BE2C (cell line): Measurements from ENCODE around the gene SUPT3H.

Experiments
- DNase-seq: peaks from one replicate; pipeline ENCODE4 v3.0.0-alpha.2; 2020
- H3K27me3 ChIP-seq: fragments of 250-450 bp; sonication (Bioruptor Pico); 2 replicates; pipeline ENCODE4 v1.5.1; 2020; ENCODE audit warnings: mild to moderate bottlenecking
- H3K36me3 ChIP-seq: fragments of 250-450 bp; sonication (Bioruptor Pico); 2 replicates; pipeline ENCODE4 v1.5.1; 2020; ENCODE audit warnings: mild to moderate bottlenecking
- H3K4me1 ChIP-seq: fragments of 250-450 bp; sonication (Bioruptor Pico); 2 replicates; pipeline ENCODE4 v1.5.1; 2020
- H3K4me3 ChIP-seq: 2 replicates; pipeline ENCODE4 v1.5.1; 2011; ENCODE audit warnings: low read depth, low read length
- H3K9me3 ChIP-seq: fragments of 250-450 bp; sonication (Bioruptor Pico); 2 replicates; pipeline ENCODE4 v1.5.1; 2020
- TF ChIP-seq, protein P1 (sequence below): IDR thresholded peaks from 2 replicates; pipeline ENCODE4 v1.5.1; 2012; ENCODE audit warnings: mild to moderate bottlenecking, low read depth, low read length

SUPT3H gene

DNA sequence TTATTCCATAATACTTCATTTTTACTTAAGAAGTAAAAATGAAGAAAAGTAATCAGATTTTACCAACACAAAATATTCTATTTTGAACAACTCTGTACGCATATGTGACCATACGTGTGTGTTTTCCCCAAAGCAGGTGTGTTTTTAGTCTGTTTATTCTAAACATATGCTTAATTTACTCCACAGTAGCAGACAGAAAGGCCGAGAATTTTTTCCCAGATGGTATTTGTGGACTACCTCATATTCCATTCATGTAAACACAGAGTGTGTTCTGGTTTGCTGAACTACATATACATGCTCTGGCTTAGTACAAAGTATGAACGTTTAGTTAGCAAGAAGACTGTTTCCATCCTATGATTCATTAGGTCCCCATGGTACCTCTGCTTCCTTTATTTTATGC, 282.9 kb downstream of the SUPT3H start:
- no peaks in the 10 kb centered on the region for H3K9me3 ChIP-seq
- no peak for DNase-seq
- H3K4me3 ChIP-seq: no peak overlapping the region
- no peaks in the 10 kb centered on the region for H3K27me3 ChIP-seq
- no peaks in the 10 kb centered on the region for H3K4me1 ChIP-seq
- TF ChIP-seq, protein P1, sequence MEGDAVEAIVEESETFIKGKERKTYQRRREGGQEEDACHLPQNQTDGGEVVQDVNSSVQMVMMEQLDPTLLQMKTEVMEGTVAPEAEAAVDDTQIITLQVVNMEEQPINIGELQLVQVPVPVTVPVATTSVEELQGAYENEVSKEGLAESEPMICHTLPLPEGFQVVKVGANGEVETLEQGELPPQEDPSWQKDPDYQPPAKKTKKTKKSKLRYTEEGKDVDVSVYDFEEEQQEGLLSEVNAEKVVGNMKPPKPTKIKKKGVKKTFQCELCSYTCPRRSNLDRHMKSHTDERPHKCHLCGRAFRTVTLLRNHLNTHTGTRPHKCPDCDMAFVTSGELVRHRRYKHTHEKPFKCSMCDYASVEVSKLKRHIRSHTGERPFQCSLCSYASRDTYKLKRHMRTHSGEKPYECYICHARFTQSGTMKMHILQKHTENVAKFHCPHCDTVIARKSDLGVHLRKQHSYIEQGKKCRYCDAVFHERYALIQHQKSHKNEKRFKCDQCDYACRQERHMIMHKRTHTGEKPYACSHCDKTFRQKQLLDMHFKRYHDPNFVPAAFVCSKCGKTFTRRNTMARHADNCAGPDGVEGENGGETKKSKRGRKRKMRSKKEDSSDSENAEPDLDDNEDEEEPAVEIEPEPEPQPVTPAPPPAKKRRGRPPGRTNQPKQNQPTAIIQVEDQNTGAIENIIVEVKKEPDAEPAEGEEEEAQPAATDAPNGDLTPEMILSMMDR: no peak
- no peaks in the 10 kb centered on the region for H3K36me3 ChIP-seq

DNA sequence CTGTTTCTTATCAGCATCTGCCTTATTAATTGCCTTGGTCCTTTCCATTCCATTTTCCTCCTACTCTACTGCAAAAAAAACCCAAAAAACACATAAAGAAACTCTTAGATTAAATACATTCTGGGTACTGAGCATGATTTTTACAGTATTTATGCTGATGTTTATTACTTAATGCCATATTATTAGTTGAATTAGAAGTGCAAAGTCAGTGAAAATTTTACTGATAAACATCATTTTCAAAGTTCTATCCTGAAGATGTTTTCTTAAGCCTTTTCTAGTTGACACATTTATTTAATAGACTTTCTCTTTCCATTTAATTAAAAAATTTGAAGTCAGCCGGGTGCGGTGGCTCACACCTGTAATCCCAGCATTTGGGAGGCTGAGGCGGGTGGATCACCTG, 285.6 kb downstream of the SUPT3H start:
- no peak overlapping the region for H3K4me3 ChIP-seq
- TF ChIP-seq, protein P1: no peak
- no peaks in the 10 kb centered on the region for H3K4me1 ChIP-seq
- DNase-seq: no peak
- no peaks in the 10 kb centered on the region for H3K36me3 ChIP-seq
- H3K27me3 ChIP-seq: no peaks in the 10 kb centered on the region
- no peaks in the 10 kb centered on the region for H3K9me3 ChIP-seq

DNA sequence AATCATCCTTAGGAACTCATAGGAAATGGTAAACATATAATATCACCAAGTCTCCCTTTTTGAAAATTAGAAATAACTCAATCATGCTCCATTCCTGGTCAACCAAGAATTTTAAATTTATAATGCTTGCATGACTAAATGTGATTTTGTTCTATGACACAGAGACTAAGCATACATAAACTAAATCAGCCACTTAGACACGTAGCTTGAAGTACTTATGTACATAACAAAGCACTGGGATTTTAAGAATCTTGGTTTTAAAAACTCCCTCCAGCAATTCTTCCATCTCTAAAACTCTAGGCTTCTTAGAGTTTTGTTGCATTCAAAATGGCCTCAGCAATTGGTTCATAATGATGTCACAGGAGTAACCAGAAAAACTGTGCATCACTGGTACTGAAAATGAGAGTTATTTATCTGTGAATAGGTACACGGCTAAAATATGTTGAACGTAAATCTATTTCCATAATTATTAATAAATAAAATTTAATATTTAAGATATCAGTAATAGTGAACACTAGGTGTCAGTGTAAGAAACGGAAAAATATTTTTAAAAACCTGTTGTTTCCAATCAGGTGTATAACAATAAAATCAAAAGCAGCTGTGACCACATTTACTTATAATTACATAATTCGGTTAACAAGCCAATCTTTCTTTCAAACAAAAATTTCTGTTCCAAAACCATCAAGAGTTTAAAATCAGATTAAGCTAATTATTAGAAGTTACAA, 291.2 kb downstream of the SUPT3H start:
- no peaks in the 10 kb centered on the region for H3K4me1 ChIP-seq

DNA sequence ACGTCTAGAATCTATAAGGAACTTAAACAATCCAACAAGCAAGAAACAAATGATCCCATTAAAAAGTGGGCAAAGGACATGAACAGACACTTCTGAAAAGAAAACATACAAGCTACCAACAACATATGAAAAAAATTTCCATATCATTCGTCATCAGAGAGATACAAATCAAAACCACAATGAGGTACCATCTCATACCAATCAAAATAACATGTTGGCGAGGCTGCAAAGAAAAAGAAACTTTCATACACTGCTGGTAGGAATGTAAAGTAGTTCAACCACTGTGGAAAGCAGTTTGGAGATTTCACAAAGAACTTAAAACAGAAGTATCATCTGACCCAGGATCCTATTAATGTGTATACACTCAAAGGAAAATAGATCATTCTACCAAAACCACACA, 293.5 kb downstream of the SUPT3H start:
- TF ChIP-seq, protein P1: no peak
- DNase-seq: no peak

More for the DNA sequence above, 291.2 kb downstream of the SUPT3H start:
- Histone ChIP-seq H3K36me3 (no peaks in the 10 kb centered on the region), H3K9me3 (no peaks in the 10 kb centered on the region), H3K27me3 (no peaks in the 10 kb centered on the region), H3K4me3 (no peak overlapping the region)
- TF ChIP-seq, protein P1: no peak
- DNase-seq: no peak

DNA sequence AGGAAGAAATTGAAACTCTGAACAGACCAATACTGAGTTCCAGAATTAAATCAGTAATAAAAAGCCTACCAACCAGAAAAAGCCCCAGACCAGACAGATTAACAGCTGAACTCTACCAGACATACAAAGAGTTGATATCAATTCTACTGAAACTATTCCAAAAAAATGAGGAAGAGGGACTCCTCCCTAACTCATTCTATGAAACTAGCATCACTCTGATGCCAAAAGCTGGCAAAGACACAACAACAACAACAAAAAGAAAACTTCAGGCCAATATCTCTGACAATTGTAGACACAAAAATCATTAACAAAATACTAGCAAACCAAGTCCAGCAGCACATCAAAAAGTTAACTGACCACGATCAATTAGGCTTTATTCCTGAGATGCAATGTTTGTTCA, 295.6 kb downstream of the SUPT3H start:
- Histone ChIP-seq H3K27me3 (no peaks in the 10 kb centered on the region), H3K36me3 (no peaks in the 10 kb centered on the region)
- TF ChIP-seq, protein P1: no peak

More for the DNA sequence above, 293.5 kb downstream of the SUPT3H start:
- H3K9me3 ChIP-seq: no peaks in the 10 kb centered on the region
- no peaks in the 10 kb centered on the region for H3K4me1 ChIP-seq
- H3K4me3 ChIP-seq: no peak overlapping the region
- no peaks in the 10 kb centered on the region for H3K36me3 ChIP-seq
- H3K27me3 ChIP-seq: no peaks in the 10 kb centered on the region

DNA sequence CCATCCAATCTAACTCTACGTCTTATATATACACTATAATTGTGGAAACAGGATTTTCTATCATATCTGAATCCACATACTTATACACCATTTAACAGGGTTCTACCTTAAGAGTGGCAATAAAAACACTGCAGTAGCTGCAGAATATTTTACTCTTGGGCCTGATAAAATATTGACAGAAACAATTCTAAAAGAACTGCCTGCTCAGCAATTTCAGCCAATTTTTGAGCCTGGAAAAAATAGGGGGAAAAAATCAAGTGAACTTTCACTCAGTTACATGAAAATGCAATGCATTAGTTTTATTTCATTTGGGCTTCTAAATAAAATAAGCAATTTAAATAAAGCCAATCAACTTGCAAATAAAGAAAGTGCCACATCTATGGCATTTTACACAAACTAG, 296.1 kb downstream of the SUPT3H start:
- DNase-seq: no peak
- H3K9me3 ChIP-seq: no peaks in the 10 kb centered on the region
- H3K27me3 ChIP-seq: no peaks in the 10 kb centered on the region
- H3K4me3 ChIP-seq: no peak overlapping the region
- TF ChIP-seq, protein P1: no peak
- H3K4me1 ChIP-seq: no peaks in the 10 kb centered on the region
- no peaks in the 10 kb centered on the region for H3K36me3 ChIP-seq

More for the DNA sequence above, 295.6 kb downstream of the SUPT3H start:
- Histone ChIP-seq H3K4me1 (no peaks in the 10 kb centered on the region), H3K4me3 (no peak overlapping the region), H3K9me3 (no peaks in the 10 kb centered on the region)
- no peak for DNase-seq
